SK-N-SH (cell line): Measurements from ENCODE around the gene ZNF280A.

Source experiments
- CTCF ChIP-seq: fragments of 200-600 bp; sonication (generic); IDR thresholded peaks from 2 replicates; pipeline ENCODE4 v1.6.1; 2017; ENCODE audit warnings: antibody characterized with exemption, mild to moderate bottlenecking, moderate library complexity
- FOSL2 ChIP-seq: IDR thresholded peaks from 2 replicates; pipeline ENCODE4 v1.4.0; 2012; ENCODE audit warnings: low read depth, mild to moderate bottlenecking, moderate library complexity, borderline replicate concordance
- JUND ChIP-seq: IDR thresholded peaks from 2 replicates; pipeline ENCODE4 v1.4.0; 2012
- MAX ChIP-seq: IDR thresholded peaks from 2 replicates; pipeline ENCODE4 v1.4.0; 2012; ENCODE audit warnings: low read depth
- NRF1 ChIP-seq: IDR thresholded peaks from 2 replicates; pipeline ENCODE4 v1.6.1; 2012; ENCODE audit warnings: low read depth, mild to moderate bottlenecking, low read length
- POLR2AphosphoS5 ChIP-seq: IDR thresholded peaks from 2 replicates; pipeline ENCODE4 v1.6.1; 2012; ENCODE audit warnings: low read depth, low read length
- RAD21 ChIP-seq: IDR thresholded peaks from 2 replicates; pipeline ENCODE4 v1.6.1; 2012; ENCODE audit warnings: mild to moderate bottlenecking, low read length
- REST ChIP-seq: IDR thresholded peaks from 2 replicates; pipeline ENCODE4 v1.6.1; 2012; ENCODE audit warnings: mild to moderate bottlenecking, low read depth, low read length, moderate library complexity
- RXRA ChIP-seq: IDR thresholded peaks from 2 replicates; pipeline ENCODE4 v1.4.0; 2012; ENCODE audit warnings: low read depth, mild to moderate bottlenecking, borderline replicate concordance
- ZBTB33 ChIP-seq: IDR thresholded peaks from 2 replicates; pipeline ENCODE4 v1.4.0; 2012; ENCODE audit warnings: low read depth, borderline replicate concordance

- TF ChIP-seq RXRA (no peak), NRF1 (no peak), REST (no peak), POLR2AphosphoS5 (no peak), CTCF (no peak), FOSL2 (no peak), MAX (no peak), ZBTB33 (no peak), JUND (no peak), RAD21 (no peak)
Observed at GRCh38 chr22:22520667-22521602, 865 bp upstream of the ZNF280A start.
